ENCODE results near the gene CEACAM19. TPM values are rescaled to one million over a fixed set of nuclear protein-coding genes. Genes with fewer than 3 reads are reported as not detected.
A peak's percentile ranks its signal among the peaks of the same experiment; 100 is the strongest.
"Not testable (repeated sequence)": the region's sequence is repeated elsewhere in the genome, so short reads cannot be mapped to it uniquely, and the experiment has no call there.

CEACAM19 gene
- total RNA-seq, 4 donors from 2014 or later: 0.78 to 5.5 (median 3.8) TPM

DNA sequence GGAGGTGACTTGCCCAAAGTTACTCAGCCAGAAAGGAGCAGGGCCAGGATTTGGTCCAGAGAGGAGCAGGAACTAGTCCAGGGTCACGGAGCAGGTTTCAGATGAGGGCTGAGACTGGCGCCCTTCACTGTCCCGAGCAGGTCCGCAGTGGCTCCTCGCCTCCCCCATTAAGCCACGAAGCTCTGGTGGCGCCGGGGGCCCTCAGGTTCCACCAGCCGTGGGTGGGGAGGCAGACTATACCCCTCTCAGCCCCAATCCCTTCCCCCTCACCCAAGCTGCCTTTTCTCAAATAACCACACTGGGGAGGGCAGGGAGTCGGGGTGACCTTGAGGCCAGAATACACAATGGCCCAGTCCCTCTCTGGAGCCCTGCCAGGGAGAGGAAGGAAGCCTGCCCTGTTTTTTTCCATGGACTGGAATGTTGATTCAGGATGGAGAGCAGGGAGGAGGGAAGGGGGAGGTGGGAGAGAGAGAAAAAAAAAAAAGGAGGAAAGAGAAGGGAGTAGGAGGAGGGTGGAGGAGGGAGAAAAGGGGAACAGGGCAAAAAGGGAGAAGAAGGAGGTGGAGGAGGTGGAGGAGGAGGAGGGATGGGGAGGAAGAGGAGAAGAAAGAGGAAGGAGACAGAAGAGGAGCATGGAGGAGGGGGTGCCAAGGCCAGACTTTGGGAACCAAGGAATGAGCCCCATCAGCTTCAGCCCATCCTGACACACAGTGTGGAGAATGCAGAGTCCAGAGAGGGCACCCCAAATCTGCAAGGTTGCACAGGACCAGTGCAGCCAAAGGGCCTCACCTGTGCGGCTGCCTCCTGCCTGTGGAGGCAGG, 47.4 kb downstream of the CEACAM19 start:
- DNase-seq: peak; percentile 96
- no peaks in the 10 kb centered on the region for H3K9me3 ChIP-seq
- peak overlapping the region; percentile 92 to 99 (median 95) for H3K27ac ChIP-seq
- H3K4me1 ChIP-seq: peaks cover 24 to 46% of the 10 kb centered on the region in 2 donors
- TF ChIP-seq, protein P1, sequence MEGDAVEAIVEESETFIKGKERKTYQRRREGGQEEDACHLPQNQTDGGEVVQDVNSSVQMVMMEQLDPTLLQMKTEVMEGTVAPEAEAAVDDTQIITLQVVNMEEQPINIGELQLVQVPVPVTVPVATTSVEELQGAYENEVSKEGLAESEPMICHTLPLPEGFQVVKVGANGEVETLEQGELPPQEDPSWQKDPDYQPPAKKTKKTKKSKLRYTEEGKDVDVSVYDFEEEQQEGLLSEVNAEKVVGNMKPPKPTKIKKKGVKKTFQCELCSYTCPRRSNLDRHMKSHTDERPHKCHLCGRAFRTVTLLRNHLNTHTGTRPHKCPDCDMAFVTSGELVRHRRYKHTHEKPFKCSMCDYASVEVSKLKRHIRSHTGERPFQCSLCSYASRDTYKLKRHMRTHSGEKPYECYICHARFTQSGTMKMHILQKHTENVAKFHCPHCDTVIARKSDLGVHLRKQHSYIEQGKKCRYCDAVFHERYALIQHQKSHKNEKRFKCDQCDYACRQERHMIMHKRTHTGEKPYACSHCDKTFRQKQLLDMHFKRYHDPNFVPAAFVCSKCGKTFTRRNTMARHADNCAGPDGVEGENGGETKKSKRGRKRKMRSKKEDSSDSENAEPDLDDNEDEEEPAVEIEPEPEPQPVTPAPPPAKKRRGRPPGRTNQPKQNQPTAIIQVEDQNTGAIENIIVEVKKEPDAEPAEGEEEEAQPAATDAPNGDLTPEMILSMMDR (IDR thresholded peaks at IDR 0.05): no peak
- TF ChIP-seq POLR2A (IDR thresholded peaks at IDR 0.05): peak in 1 of 2 donors; percentile 28
- H3K27me3 ChIP-seq: no peaks in the 10 kb centered on the region
- H3K4me3 ChIP-seq (replicated peaks in 1 of 3): no peak overlapping the region
- intact Hi-C loops (cut with DNase I): no loop called here
- no peaks in the 10 kb centered on the region for H3K36me3 ChIP-seq
- WGBS, 2 donors: 12 to 15% methylated on average over 8 to 11 of the region's 11 CpGs

DNA sequence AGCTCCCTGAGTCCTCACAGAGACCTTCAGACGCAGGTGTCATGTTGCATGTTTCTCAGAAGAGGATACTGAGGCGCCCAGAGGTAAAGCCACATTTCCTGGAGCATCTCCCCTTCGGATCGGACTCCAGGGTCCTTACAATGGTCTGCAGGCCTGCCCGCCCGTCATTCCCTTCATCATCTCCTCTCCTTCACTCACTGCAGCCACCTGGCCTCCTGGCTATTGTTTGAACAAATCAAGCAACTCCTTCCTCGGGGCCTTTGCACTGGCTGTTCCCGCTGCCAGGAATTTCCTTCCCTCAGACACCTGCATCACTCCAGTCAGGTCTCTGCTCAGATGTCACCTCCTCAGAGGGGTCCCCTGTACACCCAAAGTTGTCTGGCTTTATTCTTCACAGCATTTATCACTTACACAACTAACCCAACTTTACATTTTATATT, 48.0 kb downstream of the CEACAM19 start:
- Histone ChIP-seq H3K9me3 (no peaks in the 10 kb centered on the region), H3K4me3 (replicated peaks in 1 of 3) (no peak overlapping the region), H3K36me3 (no peaks in the 10 kb centered on the region), H3K27ac (peak overlapping the region; percentile 92 to 99 (median 95)), H3K27me3 (no peaks in the 10 kb centered on the region), H3K4me1 (peaks cover 27 to 50% of the 10 kb centered on the region in 2 donors)
- WGBS, 2 donors: 80 to 87% methylated on average over 8 of the region's 8 CpGs
- intact Hi-C loops (cut with DNase I): no loop called here
- no peak for DNase-seq
- TF ChIP-seq POLR2A (IDR thresholded peaks at IDR 0.05): no peak
- TF ChIP-seq, protein P1 (IDR thresholded peaks at IDR 0.05): no peak

DNA sequence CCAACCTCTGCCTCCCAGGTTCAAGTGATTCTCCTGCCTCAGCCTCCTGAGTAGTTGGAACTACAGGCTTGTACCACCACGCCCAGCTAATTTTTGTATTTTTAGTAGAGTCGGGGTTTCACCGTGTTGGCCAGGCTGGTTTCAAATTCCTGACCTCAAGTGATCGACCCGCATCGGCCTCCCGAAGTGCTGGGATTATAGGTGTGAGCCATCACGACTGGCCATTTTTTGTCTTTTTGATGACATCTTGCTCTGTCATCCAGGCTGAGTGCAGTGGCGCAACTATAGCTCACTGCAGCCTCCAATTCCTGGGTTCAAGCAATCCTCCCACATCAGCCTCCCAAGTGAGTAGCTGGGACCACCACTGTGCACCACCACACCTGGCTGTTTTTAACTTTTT, 49.1 kb downstream of the CEACAM19 start:
- H3K36me3 ChIP-seq; H3K4me3 ChIP-seq (replicated peaks in 1 of 3); H3K27me3 ChIP-seq; DNase-seq; H3K9me3 ChIP-seq: not testable (repeated sequence)
- Histone ChIP-seq H3K27ac (peak overlapping the region in 2 of 3 donors; percentile 45 to 50), H3K4me1 (peaks cover 36 to 62% of the 10 kb centered on the region in 2 donors)
- intact Hi-C loops (cut with DNase I): loop anchor here (5.0 kb wide), 2 partner anchors 37 to 52 kb away; no protein-coding TSS in a partner anchor
- 68 to 78% methylated on average over 9 of the region's 9 CpGs for whole genome bisulfite sequencing, 2 donors

DNA sequence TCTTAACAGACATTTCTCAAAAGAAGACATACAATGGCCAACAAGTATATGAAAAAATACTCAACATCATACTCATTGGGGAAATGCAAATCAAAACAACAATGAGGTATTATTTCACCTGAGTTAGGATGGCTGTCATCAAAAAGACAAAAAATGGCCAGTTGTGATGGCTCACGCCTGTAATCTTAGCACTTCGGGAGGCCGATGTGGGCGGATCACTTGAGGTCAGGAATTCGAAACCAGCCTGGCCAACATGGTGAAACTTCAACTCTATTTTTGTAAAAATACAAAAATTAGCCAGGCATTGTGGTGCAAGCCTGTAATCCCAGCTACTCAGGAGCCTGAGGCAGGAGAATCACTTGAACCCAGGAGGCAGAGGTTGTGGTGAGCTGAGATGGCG, 49.7 kb downstream of the CEACAM19 start:
- Histone ChIP-seq H3K27ac (peak overlapping the region in 2 of 3 donors; percentile 45 to 50), H3K36me3 (no peaks in the 10 kb centered on the region), H3K27me3 (no peaks in the 10 kb centered on the region), H3K4me3 (replicated peaks in 1 of 3) (no peak overlapping the region), H3K4me1 (peaks cover 36 to 62% of the 10 kb centered on the region in 2 donors), H3K9me3 (no peaks in the 10 kb centered on the region)
- TF ChIP-seq POLR2A (IDR thresholded peaks at IDR 0.05): no peak
- TF ChIP-seq, protein P1 (IDR thresholded peaks at IDR 0.05): no peak
- 76 to 83% methylated on average over 6 of the region's 6 CpGs for WGBS, 2 donors
- no peak for DNase-seq
- intact Hi-C loops (cut with DNase I): loop anchor here (5.0 kb wide), 2 partner anchors 36 to 51 kb away; no protein-coding TSS in a partner anchor

DNA sequence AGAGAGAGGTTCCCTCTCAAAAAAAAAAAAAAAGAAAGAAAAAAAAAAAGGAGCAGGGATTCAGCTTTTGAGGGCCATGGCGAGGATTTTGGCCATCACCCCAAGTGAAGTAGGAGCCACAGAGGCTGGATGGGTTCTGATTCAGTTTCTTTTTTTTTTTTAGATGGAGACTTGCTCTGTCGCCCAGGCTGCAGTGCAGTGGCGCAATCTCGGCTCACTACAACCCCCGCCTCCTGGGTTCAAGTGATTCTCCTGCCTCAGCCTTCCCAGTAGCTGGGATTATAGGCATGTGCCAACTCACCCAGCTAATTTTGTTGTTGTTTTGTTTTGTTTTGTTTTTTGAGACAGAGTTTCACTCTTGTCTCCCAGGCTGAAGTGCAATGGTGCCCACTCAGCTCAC, 50.1 kb downstream of the CEACAM19 start:
- WGBS, 2 donors: 79 to 85% methylated on average over 5 of the region's 5 CpGs
- not testable (repeated sequence) for H3K4me3 ChIP-seq (replicated peaks in 1 of 3); DNase-seq; H3K27me3 ChIP-seq; H3K9me3 ChIP-seq; H3K36me3 ChIP-seq
- H3K27ac ChIP-seq: peak overlapping the region in 2 of 3 donors; percentile 45 to 50
- intact Hi-C loops (cut with DNase I): loop anchor here (5.0 kb wide), 2 partner anchors 36 to 51 kb away; no protein-coding TSS in a partner anchor
- H3K4me1 ChIP-seq: peaks cover 36 to 62% of the 10 kb centered on the region in 2 donors
